Measurements from ENCODE around the gene PRND. TPM values are rescaled to one million over a fixed set of nuclear protein-coding genes. Genes with fewer than 3 reads are reported as not detected.

The PRND gene
- total and polyA plus RNA-seq, 2 experiments from 2014 or later: 0.10 TPM; not detected in 1

- no peaks in the 10 kb centered on the region for H3F3A ChIP-seq (replicated peaks; ENCODE audit: low read depth)
- peaks cover 5% of the 10 kb centered on the region; the same call in 1 of the 2 replicates for H3K4me1 ChIP-seq (ENCODE audit: insufficient read depth)
- H3K4me1 Mint-ChIP-seq: peaks cover 15% of the 10 kb centered on the region
- H3K4me3 Mint-ChIP-seq: no peak overlapping the region
- H3K4me2 ChIP-seq: no peak overlapping the region
- no peaks in the 10 kb centered on the region for H3K36me3 Mint-ChIP-seq (ENCODE audit: low read depth)
- peaks cover 2% of the 10 kb centered on the region; the same call in 1 of the 3 replicates for H3K9me3 Mint-ChIP-seq
- ATAC-seq (no peak), DNase-seq (ENCODE audit: low spot score) (no peak)
- H3K79me2 ChIP-seq (replicated peaks; ENCODE audit: insufficient read depth): no peaks in the 10 kb centered on the region
- H3K36me3 ChIP-seq (ENCODE audit: insufficient read depth): no peaks in the 10 kb centered on the region
- peaks cover 7% of the 10 kb centered on the region; the same call in 1 of the 2 replicates for H3K9me2 ChIP-seq (ENCODE audit: insufficient read depth)
- no peak overlapping the region for H3K27ac Mint-ChIP-seq
- H3K27me3 ChIP-seq (ENCODE audit: insufficient read depth): no peaks in the 10 kb centered on the region
- H4K20me1 ChIP-seq (replicated peaks; ENCODE audit: insufficient read depth): no peaks in the 10 kb centered on the region
- H2AFZ ChIP-seq: 0 out of 2 replicates have a peak overlapping the region, but pooled peaks have one; percentile 83
- TF ChIP-seq EZH2phosphoT487 (IDR thresholded peaks at IDR 0.05; ENCODE audit: unreplicated experiment) (no peak), CREB1 (CRISPR knock-in tag; IDR thresholded peaks at IDR 0.05; ENCODE audit: low read depth) (no peak), CTCF (conservative IDR thresholded peaks at IDR 0.05; ENCODE audit: low read depth in 2 of 2) (no peak), NANOG (IDR thresholded peaks at IDR 0.05; ENCODE audit: borderline replicate concordance) (no peak), ZNF114 (CRISPR knock-in tag; IDR thresholded peaks at IDR 0.05) (no peak), STAT1 (IDR thresholded peaks at IDR 0.05; ENCODE audit: unreplicated experiment) (no peak), REST (IDR thresholded peaks at IDR 0.05; ENCODE audit: unreplicated experiment) (no peak)
- H3K27ac ChIP-seq (ENCODE audit: low read depth): no peak overlapping the region
- H3K27me3 Mint-ChIP-seq (ENCODE audit: insufficient read depth, low read depth, poor library complexity): peaks cover 15% of the 10 kb centered on the region
- no peak overlapping the region for H3K4me3 ChIP-seq
Observed at GRCh38 chr20:4672948-4673347, 48.8 kb upstream of the PRND start.

DNA sequence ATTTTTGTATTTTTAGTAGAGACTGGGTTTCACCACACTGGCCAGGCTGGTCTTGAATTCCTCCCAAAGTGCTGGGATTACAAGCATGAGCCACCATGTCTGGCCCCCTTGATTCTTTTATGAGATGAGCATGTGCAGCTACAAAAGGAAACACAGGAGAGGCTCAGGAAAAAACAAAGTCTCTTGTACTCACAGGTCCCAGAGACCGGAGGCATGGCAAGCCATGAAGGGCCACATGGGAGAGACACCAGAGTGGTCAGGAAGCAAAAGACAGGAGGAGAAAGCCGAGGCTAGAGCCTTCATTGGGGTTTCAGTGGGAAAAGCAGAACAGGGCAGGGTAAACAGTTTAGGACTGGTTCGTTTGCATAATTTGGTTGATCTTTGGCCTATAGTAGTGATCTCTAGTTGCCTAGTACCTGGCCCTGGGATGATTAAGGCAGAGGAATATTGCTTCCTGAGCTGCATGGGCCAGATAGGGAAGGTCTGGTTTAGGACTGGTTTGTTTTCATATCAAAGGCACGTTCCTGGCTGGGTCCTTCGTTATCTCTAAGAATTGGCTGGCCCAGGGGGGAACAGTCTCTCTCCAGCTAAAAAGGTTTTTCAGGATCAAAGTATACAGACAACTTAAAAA, 48.2 kb upstream of the PRND start:
- Mint-ChIP-seq H3K36me3 (ENCODE audit: low read depth) (no peaks in the 10 kb centered on the region), H3K27me3 (ENCODE audit: insufficient read depth, low read depth, poor library complexity) (peaks cover 15% of the 10 kb centered on the region), H3K9me3 (peaks cover 2% of the 10 kb centered on the region; the same call in 1 of the 3 replicates), H3K4me1 (peaks cover 15% of the 10 kb centered on the region), H3K4me3 (no peak overlapping the region), H3K27ac (no peak overlapping the region)
- no peak overlapping the region for H3K4me3 ChIP-seq
- H3K9me2 ChIP-seq (ENCODE audit: insufficient read depth): peaks cover 7% of the 10 kb centered on the region; the same call in 1 of the 2 replicates
- no peaks in the 10 kb centered on the region for H3K36me3 ChIP-seq (ENCODE audit: insufficient read depth)
- H3K27me3 ChIP-seq (ENCODE audit: insufficient read depth): no peaks in the 10 kb centered on the region
- H3K4me2 ChIP-seq: no peak overlapping the region
- no peaks in the 10 kb centered on the region for H4K20me1 ChIP-seq (replicated peaks; ENCODE audit: insufficient read depth)
- H3K27ac ChIP-seq (ENCODE audit: low read depth): no peak overlapping the region
- no peaks in the 10 kb centered on the region for H3F3A ChIP-seq (replicated peaks; ENCODE audit: low read depth)
- peak overlapping the region; percentile 83; the same call in 1 of the 2 replicates for H2AFZ ChIP-seq
- DNase-seq (ENCODE audit: low spot score): no peak
- no peaks in the 10 kb centered on the region for H3K79me2 ChIP-seq (replicated peaks; ENCODE audit: insufficient read depth)
- H3K4me1 ChIP-seq (ENCODE audit: insufficient read depth): peaks cover 5% of the 10 kb centered on the region; the same call in 1 of the 2 replicates
- no peak for ATAC-seq
- TF ChIP-seq CTCF (conservative IDR thresholded peaks at IDR 0.05; ENCODE audit: low read depth in 2 of 2): no peak
- TF ChIP-seq EZH2 (IDR thresholded peaks at IDR 0.05; ENCODE audit: low read depth, unreplicated experiment): no peak
- TF ChIP-seq JUNB (IDR thresholded peaks at IDR 0.05; ENCODE audit: unreplicated experiment): no peak
- TF ChIP-seq ZNF331 (CRISPR knock-in tag; IDR thresholded peaks at IDR 0.05; ENCODE audit: low read depth): no peak
- no peak for TF ChIP-seq NANOG (IDR thresholded peaks at IDR 0.05; ENCODE audit: borderline replicate concordance)
- TF ChIP-seq REST (IDR thresholded peaks at IDR 0.05; ENCODE audit: unreplicated experiment): no peak
- TF ChIP-seq CREB1 (CRISPR knock-in tag; IDR thresholded peaks at IDR 0.05; ENCODE audit: low read depth): no peak
- TF ChIP-seq ZNF114 (CRISPR knock-in tag; IDR thresholded peaks at IDR 0.05): no peak
- no peak for TF ChIP-seq POLR2AphosphoS5 (IDR thresholded peaks at IDR 0.05; ENCODE audit: low read depth)
- no peak for TF ChIP-seq STAT1 (IDR thresholded peaks at IDR 0.05; ENCODE audit: unreplicated experiment)
